GM19099 (cell line): Measurements from ENCODE around the gene CHRNA5.

ENCODE experiments used
- POLR2A ChIP-seq: IDR thresholded peaks from 3 replicates; pipeline ENCODE4 v1.6.1; 2011; ENCODE audit warnings: low read depth; ENCODE audit not compliant: insufficient read length; ENCODE audit errors: extremely low read depth

CHRNA5 gene

DNA sequence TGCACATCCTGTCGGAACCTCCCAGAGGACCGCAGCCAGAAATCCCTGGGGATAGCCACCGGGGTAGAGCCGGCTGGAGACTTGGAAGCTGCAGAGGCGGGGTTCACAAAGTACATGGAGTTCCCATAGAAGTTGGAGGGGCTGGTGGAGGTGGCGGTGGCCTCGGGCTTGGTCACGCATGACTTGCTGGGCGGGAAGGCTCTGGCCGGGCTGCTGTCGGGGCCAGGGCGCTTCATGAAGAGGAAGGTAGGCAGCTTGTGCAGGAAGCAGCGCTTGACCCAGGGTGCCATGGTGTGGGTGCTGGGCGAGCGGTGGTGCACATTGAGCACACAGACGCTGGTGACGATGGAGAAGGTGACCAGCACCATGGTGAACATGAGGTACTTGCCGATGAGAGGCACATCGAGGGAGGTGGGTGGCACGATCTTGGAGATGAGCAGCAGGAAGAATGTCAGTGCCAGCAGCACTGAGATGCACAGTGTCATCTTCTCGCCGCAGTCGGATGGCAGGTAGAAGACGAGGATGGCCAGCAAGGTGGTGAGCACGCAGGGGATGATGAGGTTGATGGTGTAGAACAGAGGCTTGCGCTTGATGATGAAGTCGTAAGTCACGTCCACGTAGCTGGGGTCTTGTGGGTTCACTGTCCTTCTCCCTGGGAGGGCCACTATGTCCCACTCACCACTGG is 63.9 kb downstream of the CHRNA5 start:
- TF ChIP-seq POLR2A = no peak

DNA sequence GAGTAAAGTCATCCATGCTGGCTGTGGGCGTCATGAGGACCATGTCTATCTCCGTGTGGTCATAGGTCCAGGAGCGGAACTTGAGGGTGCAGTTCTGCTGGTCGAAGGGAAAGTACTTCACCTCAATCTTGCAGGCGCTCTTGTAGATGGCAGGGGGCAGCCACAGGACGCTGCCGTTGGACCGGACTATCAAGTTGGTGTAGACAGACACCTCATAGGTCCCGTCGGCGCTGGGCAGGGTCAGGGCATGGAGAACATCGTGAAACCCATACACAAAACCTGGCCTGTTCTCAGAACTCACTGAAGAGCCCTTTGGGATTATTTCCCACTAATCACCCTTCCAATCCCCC is 64.4 kb downstream of the CHRNA5 start:
- no peak for TF ChIP-seq POLR2A

DNA sequence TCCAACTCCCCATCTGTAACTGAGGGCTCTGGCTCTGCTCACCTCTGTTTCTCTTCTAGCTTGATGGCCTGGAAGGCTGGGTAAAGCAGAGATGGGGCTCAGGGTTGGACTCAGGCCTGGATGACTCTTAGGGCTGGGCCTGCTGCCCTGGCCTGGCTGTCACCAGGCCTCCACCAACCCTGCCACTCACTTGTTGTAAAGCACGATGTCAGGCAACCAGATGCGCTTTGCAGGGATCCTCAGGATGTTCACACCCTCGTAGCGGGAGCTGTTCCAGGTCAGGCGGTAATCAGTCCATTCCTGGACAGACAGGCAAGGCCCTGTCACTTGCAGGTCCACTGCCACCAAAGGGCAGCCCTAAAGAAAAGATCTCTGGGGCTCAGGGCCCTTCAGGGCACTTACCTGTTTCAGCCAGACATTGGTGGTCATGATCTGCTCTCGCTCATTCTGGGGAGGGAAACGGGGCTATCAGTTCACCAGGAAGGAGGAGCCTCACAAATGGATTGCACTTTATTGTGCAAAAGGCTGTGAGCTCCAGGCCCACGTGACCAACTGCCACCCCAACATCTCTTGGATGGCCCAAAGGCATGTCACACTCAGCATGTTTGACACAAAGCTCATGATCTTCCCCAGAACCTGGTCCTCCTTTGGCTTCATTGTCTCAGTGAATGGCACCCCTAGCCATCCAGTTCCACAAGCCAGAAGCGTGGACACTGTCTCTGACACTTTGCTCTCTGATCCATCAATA is 65.7 kb downstream of the CHRNA5 start:
- TF ChIP-seq POLR2A = no peak

DNA sequence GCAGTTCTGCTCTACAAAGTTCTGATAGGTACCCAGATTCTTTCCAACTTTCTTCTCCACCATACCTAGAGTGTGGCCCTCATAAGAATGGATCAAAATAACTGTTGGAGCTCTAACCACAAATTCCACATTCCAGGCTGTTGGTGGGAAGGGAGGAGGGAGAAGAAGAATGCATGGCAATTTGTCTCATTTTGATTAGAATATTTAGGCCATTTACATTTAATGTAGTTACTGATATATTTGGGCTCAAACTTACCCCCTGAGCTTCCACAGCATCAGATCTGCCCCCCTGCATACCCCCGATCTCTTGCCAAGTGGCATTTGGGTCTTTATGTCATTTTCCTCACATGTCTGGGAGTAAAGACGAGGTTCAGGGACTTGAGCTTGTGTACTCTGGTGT is 68.0 kb downstream of the CHRNA5 start:
- TF ChIP-seq POLR2A = no peak

DNA sequence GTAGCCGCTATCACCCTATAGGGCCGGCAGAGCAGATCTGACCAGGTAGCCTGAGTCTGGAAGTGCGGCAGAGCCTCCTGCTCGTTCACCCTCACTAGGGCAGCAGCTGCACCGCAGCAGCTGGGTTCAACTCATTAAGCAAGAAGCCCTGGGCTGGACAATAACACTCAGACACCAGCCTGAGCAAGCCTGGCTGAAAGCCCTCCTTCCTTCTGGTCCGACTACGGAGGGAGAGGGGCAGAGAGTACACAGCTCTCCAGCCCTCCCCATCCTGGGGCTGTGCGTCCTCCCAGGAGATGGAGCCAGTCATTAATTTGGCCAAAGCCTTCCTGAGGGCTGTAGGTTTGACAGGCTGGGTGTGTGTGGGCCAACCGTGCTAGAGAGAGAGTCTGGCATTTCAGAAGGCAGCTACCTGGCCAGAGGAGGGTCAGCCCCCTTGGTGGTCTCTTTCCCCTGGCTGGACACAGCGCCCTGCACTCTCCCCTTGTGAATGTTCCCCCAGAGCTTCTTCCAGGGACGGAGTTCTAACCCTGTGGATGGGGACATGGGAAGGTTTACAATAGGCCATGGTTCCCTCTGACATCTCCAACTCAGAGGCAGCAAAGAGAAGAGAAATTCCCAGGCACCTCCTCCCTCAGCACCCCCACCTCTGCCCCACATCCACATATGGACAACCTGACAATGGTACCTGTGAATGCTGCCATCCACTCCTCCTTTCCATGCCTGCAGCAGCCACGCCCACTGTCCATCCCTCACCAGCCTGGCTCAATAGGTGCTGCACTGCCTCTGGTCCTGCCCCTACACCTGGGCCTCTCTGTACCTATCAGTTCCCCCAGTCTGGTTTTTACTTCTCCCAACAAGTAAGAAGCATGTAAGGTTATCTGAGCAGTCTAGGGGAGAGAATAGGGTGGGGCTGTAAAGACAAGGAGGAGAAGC is 69.2 kb downstream of the CHRNA5 start:
- TF ChIP-seq POLR2A = no peak

DNA sequence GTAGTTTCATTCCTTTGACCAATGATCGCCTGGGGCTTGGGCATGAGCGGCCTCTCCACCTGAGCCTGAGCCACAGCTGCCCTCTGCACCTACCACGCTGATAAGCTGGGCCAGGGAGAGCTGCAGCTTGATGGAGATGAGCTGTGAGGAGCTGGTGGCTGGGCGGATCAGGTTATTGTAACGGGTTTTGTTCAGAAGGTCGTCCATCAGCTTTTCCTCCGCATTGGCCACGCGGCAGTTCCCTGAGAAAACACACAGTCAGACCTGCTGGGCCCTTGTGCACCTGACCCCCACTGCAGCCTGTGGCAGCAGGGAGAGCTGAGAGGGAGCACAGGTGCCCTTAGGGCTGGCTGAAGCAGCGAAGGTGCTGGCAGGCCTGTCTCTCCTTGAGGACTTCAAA is 70.0 kb downstream of the CHRNA5 start:
- TF ChIP-seq POLR2A = no peak

DNA sequence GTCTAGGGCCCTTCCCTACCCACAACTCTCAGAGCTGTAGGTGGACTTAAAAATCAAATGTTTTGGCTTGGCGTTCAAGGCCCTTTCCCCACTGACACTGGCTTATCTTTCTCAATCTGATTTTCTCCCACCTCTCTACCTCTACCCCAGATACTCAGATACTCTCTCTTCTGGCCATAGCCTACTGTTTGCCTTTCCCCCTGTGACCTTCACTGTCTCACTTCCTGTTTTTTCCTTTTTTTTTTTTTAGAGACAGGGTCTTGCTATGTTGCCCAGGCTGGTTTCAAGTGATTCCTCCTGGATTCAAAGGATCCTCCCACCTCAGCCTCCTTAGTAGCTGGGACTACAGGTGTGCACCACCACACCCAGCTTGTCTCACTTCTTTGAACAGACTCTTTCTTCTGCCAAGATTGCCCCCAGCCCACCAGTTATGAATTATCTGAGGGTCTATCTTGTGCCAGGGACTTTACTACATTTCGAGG is 71.1 kb downstream of the CHRNA5 start:
- TF ChIP-seq POLR2A = no peak

DNA sequence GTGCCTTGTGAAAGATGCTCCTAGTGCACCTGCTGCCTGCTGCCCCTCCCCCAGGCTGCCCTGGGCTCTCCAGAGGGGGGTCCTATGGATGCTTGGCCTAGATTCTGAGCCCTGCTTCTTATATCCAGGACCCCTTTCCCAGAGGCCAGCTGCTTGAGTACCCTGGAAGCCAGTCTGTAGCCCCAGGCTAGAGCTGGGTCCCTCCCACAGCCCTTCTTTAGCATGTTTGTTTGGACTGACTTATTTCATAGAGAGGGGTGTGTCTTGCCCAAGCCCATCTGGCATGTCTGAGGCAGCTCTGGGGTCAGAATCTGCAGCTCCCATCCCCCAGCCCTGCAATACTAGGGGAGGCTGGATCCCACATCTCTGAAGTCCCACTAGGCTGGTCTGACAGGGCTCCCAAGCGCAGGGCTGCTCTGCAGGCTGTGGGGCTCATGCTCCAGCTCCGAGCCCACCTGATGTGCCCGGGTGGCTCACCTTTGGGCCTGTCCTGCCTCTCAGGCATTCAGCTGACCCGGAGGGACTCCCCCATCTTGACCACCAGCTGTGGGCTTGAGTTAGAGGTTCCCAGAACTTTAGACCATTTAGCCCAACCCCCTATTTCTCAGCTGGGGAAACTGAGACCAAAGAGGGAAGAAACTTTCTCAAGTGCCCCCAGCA is 72.6 kb downstream of the CHRNA5 start:
- TF ChIP-seq POLR2A = no peak

DNA sequence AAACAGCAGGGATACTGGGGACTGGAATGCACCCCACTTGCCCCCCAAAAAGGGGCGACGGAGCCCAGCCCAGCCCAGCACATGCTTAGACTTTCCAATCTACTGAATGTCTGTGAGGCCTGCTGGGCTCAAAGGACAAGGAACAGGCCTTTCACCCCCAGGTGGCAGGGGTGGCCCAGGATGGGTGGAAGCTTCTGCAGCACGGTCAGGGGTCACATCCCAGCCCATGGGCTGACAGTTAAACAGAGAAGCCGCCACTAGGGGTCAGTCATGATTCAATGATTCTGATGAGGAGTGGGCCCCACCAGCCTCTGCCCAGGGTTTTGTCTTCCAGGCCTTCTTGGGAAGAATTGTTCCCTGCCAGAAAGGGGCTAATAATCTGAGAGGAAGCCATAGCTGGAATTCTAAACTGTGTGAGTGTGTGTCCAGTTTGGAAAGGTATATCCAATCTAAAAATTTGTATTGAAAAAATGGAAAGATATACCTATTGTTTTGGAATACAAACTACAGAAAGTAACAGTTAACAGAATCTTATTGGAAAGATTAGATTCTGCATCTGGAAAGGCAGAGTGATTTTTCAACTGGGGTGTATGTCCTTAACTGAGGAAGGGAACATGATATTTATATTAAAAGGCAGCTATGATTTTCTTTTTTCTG is 73.5 kb downstream of the CHRNA5 start:
- no peak for TF ChIP-seq POLR2A

DNA sequence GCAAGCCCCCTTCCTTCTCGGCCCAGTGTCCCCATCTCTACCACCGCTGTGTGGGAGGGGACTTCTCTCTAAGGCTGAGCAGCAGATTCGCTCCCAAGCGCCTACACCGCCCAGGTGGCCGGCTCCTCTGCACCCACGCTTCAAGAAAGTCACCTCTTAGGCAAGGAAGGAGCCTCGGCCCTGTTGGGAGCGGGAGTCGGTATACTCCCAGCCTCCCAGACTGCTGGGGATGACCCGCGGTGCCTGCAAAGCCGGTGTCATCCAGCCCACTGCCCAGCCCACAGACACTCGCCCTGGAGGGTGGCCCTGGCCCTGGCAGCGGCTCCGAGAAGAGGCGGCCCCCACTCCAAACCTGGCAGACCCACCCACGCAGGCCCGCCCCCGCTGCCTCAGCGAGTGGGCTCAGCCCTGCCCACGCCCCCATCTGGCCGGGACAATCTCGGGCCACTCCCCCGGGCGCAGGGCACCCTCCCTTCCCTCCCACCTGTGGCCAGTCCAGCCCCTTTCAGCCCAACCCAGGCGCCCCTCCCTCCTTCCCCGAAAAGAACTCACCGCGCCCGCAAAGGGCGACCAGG is 75.3 kb downstream of the CHRNA5 start:
- no peak for TF ChIP-seq POLR2A

DNA sequence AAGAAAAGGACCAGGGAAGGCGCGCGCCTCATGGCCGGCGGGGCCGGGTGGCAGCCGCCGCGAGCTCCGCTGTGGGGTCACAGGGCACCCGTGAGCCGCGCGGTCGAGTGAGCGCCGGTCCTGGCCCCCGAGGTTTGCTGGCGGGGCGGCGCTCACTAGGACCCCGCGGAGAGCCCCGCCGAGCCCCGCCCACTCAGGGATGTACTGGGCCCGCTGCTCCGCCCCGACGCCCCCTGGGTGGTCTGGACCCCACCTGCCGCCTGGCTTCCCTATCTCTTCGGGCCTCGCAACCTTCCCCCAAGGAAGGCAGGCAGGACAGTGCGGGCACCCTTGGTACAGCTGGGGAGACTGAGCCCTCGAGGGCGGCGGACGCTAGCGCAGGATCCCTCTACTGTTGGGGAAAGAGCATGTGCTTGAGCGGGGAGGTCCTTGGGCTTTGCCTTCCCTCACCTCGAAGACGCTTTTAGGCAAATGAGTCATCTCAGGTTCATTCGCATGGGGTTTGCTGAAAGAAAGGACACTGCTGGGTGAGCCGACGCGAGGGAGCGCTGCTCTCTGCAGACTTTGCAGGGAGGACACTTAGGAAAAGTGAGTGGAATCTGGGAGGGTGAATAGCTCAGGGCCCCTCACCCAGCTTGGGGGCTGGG is 75.9 kb downstream of the CHRNA5 start, which contains the start of gene CHRNB4:
Gene CHRNB4, minus strand, starts transcription at position 109 of the 647 bp plus-strand sequence. Its CDS starts 77 bp downstream, at position 32.
- no peak for TF ChIP-seq POLR2A

DNA sequence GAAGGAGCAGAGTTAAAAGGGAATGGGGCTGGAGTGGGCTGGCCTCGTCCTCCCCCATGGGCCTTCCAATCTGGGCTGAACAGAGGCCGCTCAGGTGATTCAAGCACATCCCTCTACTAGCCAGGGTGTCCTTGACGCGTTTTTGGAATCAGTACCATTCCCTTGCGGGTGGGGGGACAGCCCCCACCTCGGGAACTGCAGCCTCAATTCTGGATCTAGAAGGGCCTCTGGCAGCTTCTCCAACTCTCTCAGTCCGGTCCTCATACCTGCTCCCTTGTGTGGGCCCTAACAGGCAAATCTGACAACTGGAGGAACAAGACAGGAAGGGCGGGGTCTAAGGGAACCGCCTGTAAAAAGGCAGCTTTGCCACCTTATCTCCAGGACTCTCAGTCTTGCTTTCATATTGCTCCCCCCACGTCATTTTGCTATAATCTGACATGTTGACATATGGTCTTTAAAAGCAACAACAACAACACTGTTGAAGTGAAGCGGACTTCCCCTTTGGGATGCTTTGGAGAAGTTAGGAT is 76.5 kb downstream of the CHRNA5 start:
- TF ChIP-seq POLR2A = no peak

DNA sequence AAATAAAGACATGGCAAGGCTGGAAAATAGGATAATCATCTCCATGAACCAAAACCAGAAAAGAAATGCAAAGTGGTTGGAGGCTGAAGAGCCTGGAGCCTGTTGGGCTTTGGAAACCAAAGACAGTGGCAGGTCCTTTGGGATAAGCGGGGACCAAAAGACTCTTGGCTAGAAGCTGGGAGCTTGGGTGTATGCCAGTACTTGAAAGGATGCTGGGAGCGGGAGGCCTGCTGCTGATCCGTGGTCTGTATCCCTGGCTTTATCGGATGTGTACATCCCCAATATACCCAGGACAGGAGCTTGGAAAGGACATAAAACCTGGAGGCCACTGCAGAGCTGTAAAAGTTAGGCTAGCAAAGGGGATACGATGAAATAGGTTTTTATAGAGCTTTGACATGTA is 77.0 kb downstream of the CHRNA5 start:
- no peak for TF ChIP-seq POLR2A
